Adrenal gland (tissue), 12 donors: ENCODE results near the gene FBXL19. TPM values are rescaled to one million over a fixed set of nuclear protein-coding genes. Genes with fewer than 3 reads are reported as not detected.

Experiments used
- DNase-seq, 7 donors: peaks; one replicate each; pipeline ENCODE4 v3.0.0-alpha.2; 2019 to 2020
- H3K27ac ChIP-seq, 5 donors: fragments of 200-600 bp; sonication (generic) in 4 of 5; 1 replicate in 3 of 5; 2 replicates in 2 of 5; pipeline versions ENCODE4 v1.5.1 to v1.8.0; 2016 to 2020; ENCODE audit warnings: mild to moderate bottlenecking in 1 of 5
- H3K27me3 ChIP-seq: fragments of 200-600 bp; 2 replicates; pipeline ENCODE4 v1.8.0; 2021
- H3K36me3 ChIP-seq, 2 donors: fragments of 200-600 bp; replicated peaks in 1 of 2; 1 replicate in 1 of 2; 2 replicates in 1 of 2; pipeline versions ENCODE4 v1.5.1 to v1.8.0; 2018 to 2022
- H3K4me1 ChIP-seq, 2 donors: fragments of 200-600 bp; replicated peaks in 1 of 2; 1 replicate in 1 of 2; 2 replicates in 1 of 2; pipeline versions ENCODE4 v1.5.1 to v1.8.0; 2018 to 2021
- H3K4me3 ChIP-seq, 4 donors: fragments of 200-600 bp; sonication (generic) in 3 of 4; one replicate each; pipeline ENCODE4 v1.5.1; 2016 to 2018
- H3K9me3 ChIP-seq, 3 donors: fragments of 200-600 bp; sonication (generic) in 1 of 3; replicated peaks in 1 of 3; 1 replicate in 2 of 3; 2 replicates in 1 of 3; pipeline versions ENCODE4 v1.5.1 to v1.8.0; 2016 to 2021
- POLR2A ChIP-seq, 2 donors: fragments of 450-650 bp; IDR thresholded peaks; one replicate each; pipeline ENCODE4 v1.6.1; 2017; ENCODE audit warnings: antibody characterized with exemption in 2 of 2, mild to moderate bottlenecking in 2 of 2, moderate library complexity in 1 of 2
- WGBS, 4 donors: extraction: QIAGEN DNeasy Blood & Tissue Kit in 2 of 4; methylation state at CpG; one replicate each; pipeline versions ENCODE4 v1.1.5 to v1.1.7; 2013 to 2017; 5-methylcytosine and 5-hydroxymethylcytosine counted together
- intact Hi-C, 2 donors: fragments of 100-400 bp; cut with DNase I; formaldehyde crosslinking; loops; one replicate each; pipeline versions ENCODE4 v1.14.1 to v1.15.0; 2022 to 2023
- polyA plus RNA-seq, 3 donors: library from polyadenylated mRNA; stranded (reverse); fragments of 200-250 nt in 2 of 3; fragments of 350-450 nt in 1 of 3; fragmentation: Illumina TruSeq in 1 of 3; extraction: RNeasy Lipid Tissue Mini Kit (QIAGEN cat#74804) in 1 of 3; gene quantifications; one replicate each; pipeline ENCODE4 v1.2.3, GENCODE V29; 2013 to 2014
- total RNA-seq, 9 donors: library from RNA; depleted of rRNA in 4 of 9; stranded (reverse); fragments of >200 nt in 4 of 9; fragments of 120-200 nt in 1 of 9; fragmentation: NEBNext Ultra II Directional in 1 of 9; extraction: Animal tissue kit (Norgen Biotek cat#: 25700) in 1 of 9; gene quantifications; one replicate each; pipeline versions ENCODE4 v1.1.0 to v1.2.4, GENCODE V29; 2013 to 2023
- TF ChIP-seq, protein P1 (sequence below), 6 experiments: fragments of 450-650 bp in 4 of 6; fragments of 200-600 bp in 2 of 6; sonication (generic) in 1 of 6; IDR thresholded peaks; 1 replicate in 5 of 6; 2 replicates in 1 of 6; pipeline versions ENCODE4 v1.5.1 to v1.8.0; 2016 to 2021; ENCODE audit warnings: antibody characterized with exemption in 6 of 6, mild to moderate bottlenecking in 2 of 6, moderate library complexity in 1 of 6
- donor health status: healthy with polysubstance abuse.
- donor health status: Bipolar disorder and iron deficiency.
- donor health status: DM: yes; HTN: yes; CAD: no.
- donor health status: DM: no; HTN: no; CAD: no.
- donor health status: DM: no; HTN: no; CAD: no.
- donor health status: DM: yes; HTN: yes; CAD: no.

Gene FBXL19
- total and polyA plus RNA-seq, 12 donors, result 1.6 to 74.1 (median 12.5) TPM

DNA sequence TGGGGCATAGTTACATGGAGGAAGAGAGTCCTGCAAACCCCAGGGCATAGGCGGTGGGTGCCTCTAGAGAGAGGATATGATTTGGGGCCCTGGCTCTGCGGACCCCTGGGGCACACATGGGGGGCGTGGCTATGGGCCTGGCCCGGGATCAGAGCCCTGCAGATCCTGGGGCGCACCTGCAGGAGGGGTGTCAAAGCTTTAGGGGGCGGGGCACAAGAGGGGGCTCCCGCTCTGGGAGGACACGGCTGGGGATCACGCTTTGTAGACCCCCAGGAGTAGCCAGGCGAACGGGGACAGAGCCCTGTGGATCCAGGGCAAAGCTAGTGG is 30.0 kb upstream of the FBXL19 start:
- Histone ChIP-seq H3K9me3 (no peaks in the 10 kb centered on the region), H3K4me1 (peaks cover 9 to 48% of the 10 kb centered on the region in 2 donors), H3K27ac (peak overlapping the region in 4 of 5 donors; percentile 62 to 98 (median 86)), H3K36me3 (peaks cover 0 to 16% of the 10 kb centered on the region in 2 donors), H3K4me3 (peak overlapping the region in 3 of 4 donors; percentile 38 to 89 (median 76)), H3K27me3 (no peaks in the 10 kb centered on the region)
- intact Hi-C loops, result no loop called here
- WGBS, 4 donors, result 0 to 2% (median 0%) methylated on average over 1 to 11 of the region's 11 CpGs; no CpG with 5 or more reads in 1 of the 4 donors
- DNase-seq, result peak in 2 of 7 donors; percentile 29 to 31
- TF ChIP-seq POLR2A (IDR thresholded peaks at IDR 0.05), result no peak
- TF ChIP-seq, protein P1, sequence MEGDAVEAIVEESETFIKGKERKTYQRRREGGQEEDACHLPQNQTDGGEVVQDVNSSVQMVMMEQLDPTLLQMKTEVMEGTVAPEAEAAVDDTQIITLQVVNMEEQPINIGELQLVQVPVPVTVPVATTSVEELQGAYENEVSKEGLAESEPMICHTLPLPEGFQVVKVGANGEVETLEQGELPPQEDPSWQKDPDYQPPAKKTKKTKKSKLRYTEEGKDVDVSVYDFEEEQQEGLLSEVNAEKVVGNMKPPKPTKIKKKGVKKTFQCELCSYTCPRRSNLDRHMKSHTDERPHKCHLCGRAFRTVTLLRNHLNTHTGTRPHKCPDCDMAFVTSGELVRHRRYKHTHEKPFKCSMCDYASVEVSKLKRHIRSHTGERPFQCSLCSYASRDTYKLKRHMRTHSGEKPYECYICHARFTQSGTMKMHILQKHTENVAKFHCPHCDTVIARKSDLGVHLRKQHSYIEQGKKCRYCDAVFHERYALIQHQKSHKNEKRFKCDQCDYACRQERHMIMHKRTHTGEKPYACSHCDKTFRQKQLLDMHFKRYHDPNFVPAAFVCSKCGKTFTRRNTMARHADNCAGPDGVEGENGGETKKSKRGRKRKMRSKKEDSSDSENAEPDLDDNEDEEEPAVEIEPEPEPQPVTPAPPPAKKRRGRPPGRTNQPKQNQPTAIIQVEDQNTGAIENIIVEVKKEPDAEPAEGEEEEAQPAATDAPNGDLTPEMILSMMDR (IDR thresholded peaks at IDR 0.05), result no peak

GRCh38 chr16:30893744-30894539 is 29.4 kb upstream of the FBXL19 start, which contains the start of gene BCL7C:
BCL7C (minus strand) TSS chr16:30894077; CDS start chr16:30893944, 133 bp downstream.
- peak; percentile 90 to 96 (median 92) for DNase-seq
- 0 to 1% (median 0%) methylated on average over 6 to 97 of the region's 97 CpGs for WGBS, 4 donors
- Histone ChIP-seq H3K36me3 (peaks cover 0 to 11% of the 10 kb centered on the region in 2 donors), H3K27ac (peak within 1 kb of the TSS in 4 of 5 donors; percentile 75 to 98 (median 88)), H3K4me1 (peaks cover 9 to 48% of the 10 kb centered on the region in 2 donors), H3K9me3 (no peaks in the 10 kb centered on the region), H3K27me3 (no peaks in the 10 kb centered on the region), H3K4me3 (peak within 1 kb of the TSS in 3 of 4 donors; percentile 38 to 89 (median 76))
- intact Hi-C loops, result no loop called here
- TF ChIP-seq POLR2A (IDR thresholded peaks at IDR 0.05), result peak; percentile 62 to 83
- TF ChIP-seq, protein P1 (IDR thresholded peaks at IDR 0.05), result peak in 4 of 6 experiments; percentile 19 to 45 (median 39)

- intact Hi-C loops, result no loop called here
These were observed 28.6 kb upstream of the FBXL19 start for GRCh38 chr16:30894540-30895368.

More at GRCh38 chr16:30894540-30895368, 28.6 kb upstream of the FBXL19 start:
- no peaks in the 10 kb centered on the region for H3K9me3 ChIP-seq
- no peaks in the 10 kb centered on the region for H3K27me3 ChIP-seq
- no peak for TF ChIP-seq POLR2A (IDR thresholded peaks at IDR 0.05)
- TF ChIP-seq, protein P1 (IDR thresholded peaks at IDR 0.05), result no peak
- H3K36me3 ChIP-seq, result peaks cover 0 to 3% of the 10 kb centered on the region in 2 donors
- peaks cover 9 to 45% of the 10 kb centered on the region in 2 donors for H3K4me1 ChIP-seq
- H3K27ac ChIP-seq, result peak overlapping the region in 4 of 5 donors; percentile 75 to 98 (median 88)
- H3K4me3 ChIP-seq, result peak overlapping the region in 1 of 4 donors; percentile 89
- WGBS, 4 donors, result 28 to 45% (median 40%) methylated on average over 16 of the region's 16 CpGs
- DNase-seq, result peak in 2 of 7 donors; percentile 21 to 25
